Measurements from ENCODE around the gene GHDC.
"Not testable (repeated sequence)": the region's sequence is repeated elsewhere in the genome, so short reads cannot be mapped to it uniquely, and the experiment has no call there.

The GHDC gene

GRCh38 chr17:42155614-42156045 lies 38.7 kb downstream of the GHDC start:
- DNase-seq (ENCODE audit: low read depth), result no peak

GRCh38 chr17:42153919-42154742 lies 40.2 kb downstream of the GHDC start:
- DNase-seq (ENCODE audit: low read depth), result no peak

- no peak for DNase-seq (ENCODE audit: low read depth)
Measured at GRCh38 chr17:42146911-42147607, 47.2 kb downstream of the GHDC start.

- DNase-seq (ENCODE audit: low read depth), result not testable (repeated sequence)
Measured at GRCh38 chr17:42143138-42143537, 51.2 kb downstream of the GHDC start.

- no peak for DNase-seq (ENCODE audit: low read depth)
Measured at GRCh38 chr17:42142371-42142896, 51.9 kb downstream of the GHDC start.

GRCh38 chr17:42141382-42141781 lies 52.9 kb downstream of the GHDC start:
- DNase-seq (ENCODE audit: low read depth), result no peak

GRCh38 chr17:42140690-42141089 lies 53.6 kb downstream of the GHDC start:
- DNase-seq (ENCODE audit: low read depth), result not testable (repeated sequence)

Measured in activated T-cell treated with anti-CD3 and anti-CD28 coated beads for 48 hours (primary cell).